Mucosa of stomach (tissue), 1 donor: ENCODE results near the gene FFAR2.

Experiments used
- H3K27me3 ChIP-seq: one replicate; pipeline ENCODE4 v1.7.0; 2013; ENCODE audit warnings: mild to moderate bottlenecking, low read length; ENCODE audit not compliant: control insufficient read depth, insufficient read depth
- H3K36me3 ChIP-seq: one replicate; pipeline ENCODE4 v1.7.0; 2013; ENCODE audit warnings: low read length; ENCODE audit not compliant: control insufficient read depth, insufficient read depth
- H3K4me1 ChIP-seq: one replicate; pipeline ENCODE4 v1.7.0; 2013; ENCODE audit warnings: mild to moderate bottlenecking, low read length; ENCODE audit not compliant: control insufficient read depth, insufficient read depth
- H3K4me3 ChIP-seq: one replicate; pipeline ENCODE4 v1.7.0; 2013; ENCODE audit warnings: low read length
- H3K9ac ChIP-seq: one replicate; pipeline ENCODE4 v1.7.0; 2013; ENCODE audit warnings: mild to moderate bottlenecking, low read length, moderate library complexity
- H3K9me3 ChIP-seq: one replicate; pipeline ENCODE4 v1.7.0; 2013; ENCODE audit warnings: mild to moderate bottlenecking, low read length, moderate library complexity; ENCODE audit not compliant: control insufficient read depth
- donor health status: Pancreatic carcinoma.

Gene FFAR2

DNA sequence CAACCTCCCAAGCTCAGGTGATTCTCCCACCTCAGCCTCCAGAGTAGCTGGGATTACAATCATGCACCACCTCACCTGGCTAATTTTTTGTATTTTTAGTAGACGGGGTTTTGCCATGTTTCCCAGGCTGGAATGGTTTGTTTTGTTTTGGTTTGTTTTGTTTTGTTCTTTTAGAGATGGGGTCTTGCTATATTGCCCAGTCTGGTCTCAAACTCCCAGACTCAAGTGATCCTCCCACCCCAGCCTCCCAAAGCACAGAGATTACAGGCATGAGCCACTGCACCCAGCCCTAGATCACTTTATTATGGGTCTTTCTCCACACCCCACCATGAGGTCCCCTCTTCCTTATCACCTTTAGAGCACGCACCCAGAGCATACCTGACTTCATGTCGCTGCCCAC is 50.2 kb downstream of the FFAR2 start:
- Histone ChIP-seq H3K4me1 (peaks cover 6% of the 10 kb centered on the region), H3K4me3 (no peak overlapping the region), H3K9ac (no peak overlapping the region), H3K27me3 (peaks cover 4% of the 10 kb centered on the region), H3K36me3 (no peaks in the 10 kb centered on the region), H3K9me3 (no peaks in the 10 kb centered on the region)

DNA sequence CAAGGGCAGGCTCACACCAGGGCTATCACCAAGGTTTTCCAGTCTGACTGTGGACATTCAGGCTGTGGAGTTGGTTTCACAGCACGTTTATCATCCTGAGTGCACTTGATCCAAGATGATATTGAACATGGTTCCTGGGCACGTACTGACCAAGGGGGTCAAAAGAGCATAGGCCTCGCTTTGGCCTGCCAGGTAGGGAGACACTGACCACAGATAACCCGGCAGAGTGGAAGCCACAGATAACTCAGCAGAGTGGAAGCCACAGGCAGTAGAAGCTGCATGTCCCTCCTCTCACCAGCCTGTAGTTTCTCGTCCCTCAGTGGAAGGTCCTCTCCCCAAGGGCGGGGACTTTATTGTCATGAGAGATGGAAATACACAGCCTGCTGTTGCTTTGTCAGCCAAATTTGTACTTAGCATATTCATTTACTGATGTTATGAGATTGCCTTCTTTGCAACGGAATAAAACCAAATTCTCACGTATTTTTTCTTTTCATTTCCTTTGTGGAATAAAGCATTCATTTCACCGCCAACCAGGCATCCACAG is 51.0 kb downstream of the FFAR2 start:
- Histone ChIP-seq H3K4me1 (peaks cover 6% of the 10 kb centered on the region), H3K27me3 (peaks cover 4% of the 10 kb centered on the region), H3K9ac (no peak overlapping the region), H3K36me3 (no peaks in the 10 kb centered on the region), H3K4me3 (no peak overlapping the region), H3K9me3 (no peaks in the 10 kb centered on the region)

DNA sequence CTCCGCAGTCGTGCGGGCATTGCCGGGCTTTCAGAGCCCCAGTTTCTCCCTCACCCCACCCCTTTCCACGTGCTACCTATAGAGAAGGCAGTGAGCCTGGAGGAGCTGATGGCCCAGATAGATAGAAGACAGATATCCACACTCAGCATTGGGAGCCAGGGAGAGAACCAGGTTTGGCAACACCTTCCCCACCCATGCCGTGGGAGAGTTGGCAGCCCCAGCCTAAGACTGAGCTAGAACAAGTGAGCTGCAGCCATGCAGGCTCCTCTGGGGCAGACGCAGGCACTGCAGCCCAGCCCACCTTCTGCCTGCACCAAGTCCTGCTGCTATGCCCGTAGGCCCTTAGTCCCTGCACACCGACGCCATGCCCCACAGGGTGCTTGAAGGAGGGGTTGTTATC is 52.6 kb downstream of the FFAR2 start:
- H3K9ac ChIP-seq, result no peak overlapping the region
- H3K36me3 ChIP-seq, result no peaks in the 10 kb centered on the region
- H3K4me3 ChIP-seq, result no peak overlapping the region
- H3K4me1 ChIP-seq, result no peaks in the 10 kb centered on the region
- H3K27me3 ChIP-seq, result no peaks in the 10 kb centered on the region
- no peaks in the 10 kb centered on the region for H3K9me3 ChIP-seq
